A549 (cell line): ENCODE results near the gene SUSD1. TPM values are rescaled to one million over a fixed set of nuclear protein-coding genes. Genes with fewer than 3 reads are reported as not detected.

Experiments used
- ATAC-seq, 2 experiments: fragments of 200-7000 bp in 1 of 2; fragments of >200 bp in 1 of 2; cut with Nextera tagmentation in 1 of 2; cut with Tn5 transposase in 1 of 2; 3 replicates each; pipeline versions ENCODE4 v1.8.0 to v1.9.1; 2018 to 2020; ENCODE audit warnings: mild to moderate bottlenecking in 1 of 2, moderate library complexity in 1 of 2
- CTCF ChIA-PET: fragments of 300-600 bp; sonication (Branson Sonifier 250); formaldehyde crosslinking; extraction: SDS; loops from one replicate; lab custom pipeline; 2021; ENCODE audit warnings: antibody characterized with exemption, inconsistent platforms; lab: Yijun Ruan, JAX
- POLR2A ChIA-PET: fragments of 350-600 bp; formaldehyde crosslinking; extraction: SDS; loops from one replicate; lab custom pipeline; 2021; ENCODE audit warnings: antibody characterized with exemption, inconsistent platforms; lab: Yijun Ruan, JAX
- DNase-seq, 2 experiments: peaks; one replicate each; pipeline versions ENCODE4 v3.0.0 to v3.0.0-alpha.2; 2011 to 2016; ENCODE audit warnings: low read depth in 1 of 2, low spot score in 1 of 2
- FAIRE-seq: peaks from 2 replicates; lab custom pipeline; 2011; peaks lifted over from hg19 to GRCh38; lab: Jason Lieb, UNC
- H3K27ac ChIP-seq, 2 experiments: fragments of >200 bp; sonication (Bioruptor Twin); formaldehyde crosslinking; 3 replicates each; pipeline ENCODE4 v1.5.1; 2016 to 2017
- H3K4me1 ChIP-seq: fragments of >200 bp; sonication (Bioruptor Twin); formaldehyde crosslinking; 3 replicates; pipeline ENCODE4 v1.6.1; 2016
- H3K4me2 ChIP-seq: fragments of >200 bp; sonication (Bioruptor Twin); formaldehyde crosslinking; 3 replicates; pipeline ENCODE4 v1.6.1; 2016
- H3K4me3 ChIP-seq: fragments of >200 bp; sonication (Bioruptor Twin); formaldehyde crosslinking; 3 replicates; pipeline ENCODE4 v1.5.1; 2016
- H3K9me3 ChIP-seq: fragments of >200 bp; sonication (Bioruptor Twin); formaldehyde crosslinking; 3 replicates; pipeline ENCODE4 v1.6.1; 2016
- CBX8 ChIP-seq: fragments of 200-600 bp; sonication (generic); IDR thresholded peaks from 2 replicates; pipeline ENCODE4 v1.6.1; 2016
- CHD2 ChIP-seq: fragments of 150-350 bp; IDR thresholded peaks from 2 replicates; pipeline ENCODE4 v1.6.1; 2014; ENCODE audit warnings: low read length; ENCODE audit not compliant: partially characterized antibody
- CHD4 ChIP-seq: fragments of 200-600 bp; sonication (generic); IDR thresholded peaks from 2 replicates; pipeline ENCODE4 v1.6.1; 2016; ENCODE audit warnings: antibody characterized with exemption, mild to moderate bottlenecking, borderline replicate concordance
- CTCF ChIP-seq: fragments of >200 bp; sonication (Bioruptor Twin); formaldehyde crosslinking; IDR thresholded peaks from 3 replicates; pipeline ENCODE4 v1.5.1; 2016
- EP300 ChIP-seq, 2 experiments: fragments of >200 bp; sonication (Bioruptor Twin); formaldehyde crosslinking; IDR thresholded peaks; 2 replicates in 1 of 2; 3 replicates in 1 of 2; pipeline ENCODE4 v1.6.1; 2016 to 2017
- FOSL2 ChIP-seq, 2 experiments: fragments of 450-650 bp in 1 of 2; fragments of >200 bp in 1 of 2; sonication (Bioruptor Twin) in 1 of 2; formaldehyde crosslinking; IDR thresholded peaks; 2 replicates each; pipeline versions ENCODE4 v1.5.0 to v1.6.1; 2016 to 2020; ENCODE audit warnings: mild to moderate bottlenecking in 1 of 2, moderate library complexity in 1 of 2
- GATA3 ChIP-seq: IDR thresholded peaks from 2 replicates; pipeline ENCODE4 v1.6.1; 2012; ENCODE audit warnings: borderline replicate concordance
- HDAC2 ChIP-seq: fragments of 200-600 bp; sonication (generic); IDR thresholded peaks from 2 replicates; pipeline ENCODE4 v1.6.1; 2016
- HES2 ChIP-seq: fragments of >200 bp; sonication (Bioruptor Twin); formaldehyde crosslinking; IDR thresholded peaks from 2 replicates; pipeline ENCODE4 v1.6.1; 2016
- HEYL ChIP-seq: fragments of 250-450 bp; sonication (Bioruptor Pico); IDR thresholded peaks from 2 replicates; pipeline ENCODE4 v1.8.0; 2021; ENCODE audit warnings: mild to moderate bottlenecking, moderate library complexity
- HMGXB4 ChIP-seq: fragments of 250-450 bp; sonication (Bioruptor Pico); IDR thresholded peaks from 2 replicates; pipeline ENCODE4 v1.5.0; 2021; ENCODE audit warnings: mild to moderate bottlenecking, moderate library complexity, borderline replicate concordance
- HOXA7 ChIP-seq: fragments of 250-450 bp; sonication (Bioruptor Pico); IDR thresholded peaks from 2 replicates; pipeline ENCODE4 v1.5.0; 2020; ENCODE audit warnings: mild to moderate bottlenecking, moderate library complexity
- HOXB13 ChIP-seq: fragments of 250-450 bp; sonication (Bioruptor Pico); IDR thresholded peaks from 2 replicates; pipeline ENCODE4 v1.5.0; 2020; ENCODE audit warnings: low read depth, mild to moderate bottlenecking, moderate library complexity
- HOXB5 ChIP-seq: fragments of 250-450 bp; sonication (Bioruptor Pico); IDR thresholded peaks from 2 replicates; pipeline ENCODE4 v1.5.0; 2020; ENCODE audit warnings: mild to moderate bottlenecking, moderate library complexity
- JUNB ChIP-seq: fragments of >200 bp; sonication (Bioruptor Twin); formaldehyde crosslinking; IDR thresholded peaks from 2 replicates; pipeline ENCODE4 v1.6.1; 2016
- KDM1A ChIP-seq: fragments of 200-600 bp; sonication (generic); IDR thresholded peaks from 2 replicates; pipeline ENCODE4 v1.6.1; 2016; ENCODE audit warnings: low read depth, mild to moderate bottlenecking
- KDM5A ChIP-seq: fragments of 200-600 bp; sonication (generic); IDR thresholded peaks from 2 replicates; pipeline ENCODE4 v1.6.1; 2016; ENCODE audit warnings: antibody characterized with exemption, mild to moderate bottlenecking
- MAFK ChIP-seq: fragments of 450-650 bp; IDR thresholded peaks from 2 replicates; pipeline ENCODE4 v1.6.1; 2014; ENCODE audit not compliant: partially characterized antibody
- MAX ChIP-seq: IDR thresholded peaks from 2 replicates; pipeline ENCODE4 v1.6.1; 2012
- MYC ChIP-seq: IDR thresholded peaks from 2 replicates; pipeline ENCODE4 v1.6.1; 2012; ENCODE audit warnings: mild to moderate bottlenecking, inconsistent platforms, low read length, improper control_type of control experiment, borderline replicate concordance
- NPAS2 ChIP-seq: fragments of 250-450 bp; sonication (Bioruptor Pico); IDR thresholded peaks from 2 replicates; pipeline ENCODE4 v1.8.0; 2022; ENCODE audit warnings: mild to moderate bottlenecking, moderate library complexity, borderline replicate concordance
- NR3C1 ChIP-seq: fragments of >200 bp; sonication (Bioruptor Twin); formaldehyde crosslinking; IDR thresholded peaks from 3 replicates; pipeline ENCODE4 v1.6.1; 2017
- PHF8 ChIP-seq: fragments of 200-600 bp; sonication (generic); IDR thresholded peaks from 2 replicates; pipeline ENCODE4 v1.6.1; 2016; ENCODE audit warnings: low read depth, mild to moderate bottlenecking, antibody characterized with exemption, moderate library complexity, borderline replicate concordance
- RAD21 ChIP-seq, 2 experiments: fragments of >200 bp in 1 of 2; sonication (Bioruptor Twin) in 1 of 2; formaldehyde crosslinking in 1 of 2; IDR thresholded peaks in 1 of 2; conservative IDR thresholded peaks in 1 of 2; 2 replicates in 1 of 2; 3 replicates in 1 of 2; pipeline ENCODE4 v1.6.1; 2012 to 2018; ENCODE audit warnings: inconsistent platforms in 1 of 2
- REST ChIP-seq: fragments of 200-600 bp; sonication (generic); IDR thresholded peaks from 2 replicates; pipeline ENCODE4 v1.6.1; 2016; ENCODE audit warnings: antibody characterized with exemption, mild to moderate bottlenecking, moderate library complexity
- WGBS: methylation state at CpG from one replicate; pipeline ENCODE4 v1.1.6; 2017; ENCODE audit errors: missing lambda C conversion rate; 5-methylcytosine and 5-hydroxymethylcytosine counted together
- polyA plus RNA-seq, 4 experiments: library from polyadenylated mRNA; depleted of rRNA in 3 of 4; stranded (reverse); fragments of >200 nt; fragmentation: RNase III in 1 of 4; extraction: RNeasy Plus Mini Kit Qiagen cat#74134 plus additional on column Dnase treatment in 1 of 4; gene quantifications; 2 replicates in 3 of 4; 3 replicates in 1 of 4; pipeline ENCODE4 v1.2.3, GENCODE V29; 2011 to 2017

The SUSD1 gene
- polyA plus RNA-seq, 2 of the 4 experiments (the other 2 are of a cell fraction): 15.7 to 18.6 TPM

GRCh38 chr9:112065806-112066606, 109.1 kb downstream of the SUSD1 start:
- Histone ChIP-seq H3K4me3 (no peak overlapping the region), H3K4me1 (peaks cover 35% of the 10 kb centered on the region), H3K4me2 (peak overlapping the region; percentile 29), H3K27ac (peak overlapping the region; percentile 40 to 79), H3K9me3 (no peaks in the 10 kb centered on the region)
- ATAC-seq: peak; percentile 68 to 69
- ChIA-PET CTCF (interaction anchor here (0.6 to 2.3 kb wide), 10 partner anchors 9 to 259 kb away, joined by 3 to 15 read pairs (median 4); partner anchors contain the start of gene UGCG), POLR2A (interaction anchor here (1.0 to 1.1 kb wide), 2 partner anchors 9 to 26 kb away, joined by 4 to 5 read pairs; no protein-coding TSS in a partner anchor)
- DNase-seq: peak in 1 of 2 experiments; percentile 60
- no peak for FAIRE-seq
- WGBS: 34% methylated on average over 14 of the region's 14 CpGs
- no peak for TF ChIP-seq CBX8
- TF ChIP-seq FOSL2 (IDR thresholded peaks at IDR 0.05): no peak
- peak; percentile 47; the same call in 1 of the 2 replicates for TF ChIP-seq FOSL2 (CRISPR knock-in tag; IDR thresholded peaks at IDR 0.05)
- peak; percentile 89 for TF ChIP-seq GATA3
- peak in 1 of 2 experiments; percentile 50; a peak in 1 of 5 replicates for TF ChIP-seq EP300 (IDR thresholded peaks at IDR 0.05)
- 0 out of 2 replicates have a peak, but pooled peaks have one; percentile 6 for TF ChIP-seq HOXB13 (CRISPR knock-in tag)
- TF ChIP-seq MAFK: no peak
- TF ChIP-seq HOXA7 (CRISPR knock-in tag): no peak
- no peak for TF ChIP-seq KDM1A

GRCh38 chr9:112064871-112065270, 110.2 kb downstream of the SUSD1 start:
- TF ChIP-seq NPAS2 (CRISPR knock-in tag) (no peak), MAX (no peak), MYC (no peak), CTCF (no peak), PHF8 (no peak), HEYL (CRISPR knock-in tag) (no peak), CHD2 (no peak)
- ATAC-seq (no peak), FAIRE-seq (no peak), DNase-seq (no peak)
- Histone ChIP-seq H3K4me3 (no peak overlapping the region), H3K27ac (peak overlapping the region; percentile 40 to 79), H3K9me3 (no peaks in the 10 kb centered on the region), H3K4me1 (peaks cover 46% of the 10 kb centered on the region), H3K4me2 (no peak overlapping the region)
- 97% methylated on average over 5 of the region's 5 CpGs for WGBS
- POLR2A ChIA-PET: no interaction called here
- CTCF ChIA-PET: interaction anchor here (0.8 to 2.3 kb wide), 4 partner anchors 10 to 88 kb away, joined by 3 to 15 read pairs (median 7); no protein-coding TSS in a partner anchor

- no peaks in the 10 kb centered on the region for H3K9me3 ChIP-seq
- 93% methylated on average over 4 of the region's 4 CpGs for WGBS
- no peak for FAIRE-seq
- no peak overlapping the region for H3K4me2 ChIP-seq
- peaks cover 52% of the 10 kb centered on the region for H3K4me1 ChIP-seq
- POLR2A ChIA-PET: no interaction called here
- H3K4me3 ChIP-seq: no peak overlapping the region
- no peak for ATAC-seq
- CTCF ChIA-PET: interaction anchor here (1.3 kb wide), 1 partner anchor 304 kb away, joined by 5 read pairs; no protein-coding TSS in a partner anchor
- peak overlapping the region in 1 of 2 experiments; percentile 79; a peak in 1 of 6 replicates for H3K27ac ChIP-seq
- no peak for DNase-seq
- TF ChIP-seq KDM5A (no peak), FOSL2 (IDR thresholded peaks at IDR 0.05) (no peak), FOSL2 (CRISPR knock-in tag; IDR thresholded peaks at IDR 0.05) (no peak), HES2 (no peak), HMGXB4 (CRISPR knock-in tag) (no peak), RAD21 (conservative IDR thresholded peaks at IDR 0.05 in 1 of 2, IDR thresholded peaks at IDR 0.05 in 1 of 2) (no peak), NR3C1 (no peak), JUNB (no peak), REST (no peak), HDAC2 (no peak), HOXB5 (no peak), MYC (no peak), CHD4 (no peak)
These were observed 111.5 kb downstream of the SUSD1 start for GRCh38 chr9:112063586-112063985.
